Lung (tissue), 16 donors: Measurements from ENCODE around the gene LBX1. TPM values are rescaled to one million over a fixed set of nuclear protein-coding genes. Genes with fewer than 3 reads are reported as not detected.

Source experiments
- ATAC-seq: fragments of 200-7000 bp; cut with Tn5 transposase; one replicate; pipeline ENCODE4 v1.9.1; 2020; ENCODE audit warnings: moderate number of reproducible peaks; ENCODE audit not compliant: insufficient read depth, low FRiP score
- DNase-seq, 3 donors: peaks; one replicate each; pipeline ENCODE4 v3.0.0-alpha.2; 2013 to 2017
- H3K27ac ChIP-seq, 2 donors: one replicate each; pipeline ENCODE4 v1.5.1; 2013; ENCODE audit warnings: mild to moderate bottlenecking in 2 of 2, moderate library complexity in 2 of 2, control low read depth in 1 of 2, inconsistent platforms in 1 of 2, low read depth in 1 of 2, low read length in 1 of 2
- H3K27me3 ChIP-seq, 3 donors: one replicate each; pipeline ENCODE4 v1.5.1; 2013; ENCODE audit warnings: low read length in 2 of 3; ENCODE audit not compliant: control insufficient read depth in 3 of 3, insufficient read depth in 3 of 3
- H3K36me3 ChIP-seq, 4 donors: one replicate each; pipeline ENCODE4 v1.5.1; 2013; ENCODE audit warnings: low read length in 4 of 4, mild to moderate bottlenecking in 1 of 4, moderate library complexity in 1 of 4; ENCODE audit not compliant: control insufficient read depth in 4 of 4, insufficient read depth in 4 of 4
- H3K4me1 ChIP-seq, 5 donors: one replicate each; pipeline ENCODE4 v1.5.1; 2013; ENCODE audit warnings: low read length in 5 of 5, mild to moderate bottlenecking in 2 of 5, moderate library complexity in 1 of 5; ENCODE audit not compliant: control insufficient read depth in 5 of 5, insufficient read depth in 5 of 5
- H3K4me3 ChIP-seq: one replicate; pipeline ENCODE4 v1.5.1; 2013; ENCODE audit warnings: mild to moderate bottlenecking, control low read depth, moderate library complexity
- H3K9ac ChIP-seq, 2 donors: one replicate each; pipeline ENCODE4 v1.5.1; 2013; ENCODE audit warnings: low read length in 2 of 2, control low read depth in 1 of 2; ENCODE audit not compliant: insufficient read depth in 1 of 2
- H3K9me3 ChIP-seq, 4 donors: one replicate each; pipeline ENCODE4 v1.5.1; 2013; ENCODE audit warnings: low read length in 3 of 4, mild to moderate bottlenecking in 1 of 4, moderate library complexity in 1 of 4; ENCODE audit not compliant: control insufficient read depth in 4 of 4, insufficient read depth in 3 of 4
- CTCF ChIP-seq: IDR thresholded peaks from 2 replicates; pipeline ENCODE4 v1.5.1; 2012; ENCODE audit warnings: mild to moderate bottlenecking; ENCODE audit errors: control extremely low read depth, extremely low read depth
- WGBS, 2 donors: extraction: QIAGEN DNeasy Blood & Tissue Kit; methylation state at CpG; one replicate each; pipeline ENCODE4 v1.1.7; 2013; 5-methylcytosine and 5-hydroxymethylcytosine counted together
- long read RNA-seq, 5 donors: transcript quantifications; one replicate each; lab custom pipeline, GENCODE V29; 2026
- polyA plus RNA-seq, 2 donors: library from polyadenylated mRNA; stranded (reverse); fragments of 200-250 nt; gene quantifications; one replicate each; pipeline ENCODE4 v1.2.1, GENCODE V29; 2013
- total RNA-seq, 2 donors: library from RNA; depleted of rRNA in 1 of 2; stranded (reverse); fragments of >200 nt in 1 of 2; gene quantifications; one replicate each; pipeline ENCODE4 v1.2.1, GENCODE V29; 2014 to 2021
- donor health status: control.
- donor health status: control.
- donor health status: Bipolar disorder and iron deficiency.
- donor health status: healthy.
- donor health status: DM: yes; HTN: yes; CAD: no.

LBX1 gene
- total RNA-seq (under 1 TPM in 1 of 2 donors, not detected in 1; 0.09 TPM), polyA plus RNA-seq (under 1 TPM; 0.02 to 0.04 TPM)
- long read RNA-seq, donor 1 = 0 reads
- long read RNA-seq, donor 2 = 0 reads
- long read RNA-seq, donor 3 = 0 reads
- long read RNA-seq, donor 4 = 0 reads
- long read RNA-seq, donor 5 = 0 reads

- 3 to 4% methylated on average over 53 to 63 of the region's 63 CpGs for WGBS, 2 donors
- Histone ChIP-seq H3K9ac (no peak within 1 kb of the TSS), H3K4me3 (no peak within 1 kb of the TSS), H3K4me1 (peaks cover 3 to 30% (median 11%) of the 10 kb centered on the region in 5 donors), H3K27ac (no peak within 1 kb of the TSS), H3K27me3 (peaks cover 9 to 87% (median 78%) of the 10 kb centered on the region in 3 donors), H3K36me3 (no peaks in the 10 kb centered on the region), H3K9me3 (peaks cover 0 to 7% (median 0%) of the 10 kb centered on the region in 4 donors)
- ATAC-seq (no peak), DNase-seq (no peak)
- no peak for TF ChIP-seq CTCF
Observed at GRCh38 chr10:101229266-101230182, at the start of gene LBX1. Gene LBX1 (minus strand): TSS chr10:101229463. CDS start chr10:101228815, 648 bp downstream.

GRCh38 chr10:101273741-101274140, 44.5 kb upstream of the LBX1 start:
- Histone ChIP-seq H3K9ac (no peak overlapping the region), H3K4me1 (no peaks in the 10 kb centered on the region), H3K27ac (no peak overlapping the region), H3K4me3 (no peak overlapping the region), H3K9me3 (no peaks in the 10 kb centered on the region), H3K27me3 (peaks cover 0 to 5% (median 2%) of the 10 kb centered on the region in 3 donors), H3K36me3 (no peaks in the 10 kb centered on the region)
- no peak for DNase-seq
- 85 to 91% methylated on average over 4 of the region's 4 CpGs for WGBS, 2 donors
- no peak for ATAC-seq
- TF ChIP-seq CTCF = no peak

- Histone ChIP-seq H3K4me1 (no peaks in the 10 kb centered on the region), H3K4me3 (no peak overlapping the region), H3K9ac (no peak overlapping the region), H3K27me3 (peaks cover 0 to 5% (median 2%) of the 10 kb centered on the region in 3 donors), H3K36me3 (no peaks in the 10 kb centered on the region), H3K9me3 (no peaks in the 10 kb centered on the region), H3K27ac (no peak overlapping the region)
- TF ChIP-seq CTCF = no peak
- ATAC-seq = no peak
- WGBS, 2 donors = 84 to 90% methylated on average over 10 of the region's 10 CpGs
- no peak for DNase-seq
Observed at GRCh38 chr10:101273330-101273729, 44.1 kb upstream of the LBX1 start.
